Measurements from ENCODE around the gene MYOF. TPM values are rescaled to one million over a fixed set of nuclear protein-coding genes. Genes with fewer than 3 reads are reported as not detected.

Gene MYOF
- total and polyA plus RNA-seq, 7 donors: 0.70 to 9.4 (median 4.2) TPM

DNA sequence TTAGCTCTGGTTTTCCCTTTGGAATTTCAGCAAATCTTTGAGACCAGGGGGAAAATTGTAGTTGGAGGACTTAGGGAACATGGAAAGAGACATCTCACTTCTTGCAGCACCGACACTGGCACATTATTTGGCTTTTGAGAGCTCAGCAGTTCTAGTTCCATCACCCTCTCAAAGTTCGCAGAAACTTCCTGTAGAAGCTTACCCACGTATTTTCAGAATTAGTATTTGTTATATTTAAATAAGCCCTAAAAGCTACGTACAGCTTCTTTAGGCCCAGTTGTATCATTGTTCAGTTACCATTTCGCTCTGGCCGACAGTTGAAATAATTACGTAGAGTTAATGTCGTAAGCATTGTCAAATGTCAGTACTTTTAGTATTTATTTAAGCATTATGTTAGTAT is 27.7 kb upstream of the MYOF start:
- intact Hi-C loops (cut with DNase I): loop anchor here in 1 of 2 donors (1.0 to 10.0 kb wide), 2 partner anchors 134 to 425 kb away; no protein-coding TSS in a partner anchor
- Histone ChIP-seq H3K27me3 (ENCODE audit: insufficient read depth in 3 of 3, low read length in 2 of 3) (no peaks in the 10 kb centered on the region), H3K4me1 (no peaks in the 10 kb centered on the region), H3K36me3 (ENCODE audit: insufficient read depth in 1 of 2, low read depth in 1 of 2) (no peaks in the 10 kb centered on the region), H3K9me3 (no peaks in the 10 kb centered on the region), H3K27ac (no peak overlapping the region), H3K4me3 (no peak overlapping the region)
- no peak for DNase-seq
- 95 to 99% (median 96%) methylated on average over 8 of the region's 8 CpGs for WGBS, 3 donors
- TF ChIP-seq, protein P1, sequence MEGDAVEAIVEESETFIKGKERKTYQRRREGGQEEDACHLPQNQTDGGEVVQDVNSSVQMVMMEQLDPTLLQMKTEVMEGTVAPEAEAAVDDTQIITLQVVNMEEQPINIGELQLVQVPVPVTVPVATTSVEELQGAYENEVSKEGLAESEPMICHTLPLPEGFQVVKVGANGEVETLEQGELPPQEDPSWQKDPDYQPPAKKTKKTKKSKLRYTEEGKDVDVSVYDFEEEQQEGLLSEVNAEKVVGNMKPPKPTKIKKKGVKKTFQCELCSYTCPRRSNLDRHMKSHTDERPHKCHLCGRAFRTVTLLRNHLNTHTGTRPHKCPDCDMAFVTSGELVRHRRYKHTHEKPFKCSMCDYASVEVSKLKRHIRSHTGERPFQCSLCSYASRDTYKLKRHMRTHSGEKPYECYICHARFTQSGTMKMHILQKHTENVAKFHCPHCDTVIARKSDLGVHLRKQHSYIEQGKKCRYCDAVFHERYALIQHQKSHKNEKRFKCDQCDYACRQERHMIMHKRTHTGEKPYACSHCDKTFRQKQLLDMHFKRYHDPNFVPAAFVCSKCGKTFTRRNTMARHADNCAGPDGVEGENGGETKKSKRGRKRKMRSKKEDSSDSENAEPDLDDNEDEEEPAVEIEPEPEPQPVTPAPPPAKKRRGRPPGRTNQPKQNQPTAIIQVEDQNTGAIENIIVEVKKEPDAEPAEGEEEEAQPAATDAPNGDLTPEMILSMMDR (IDR thresholded peaks at IDR 0.05): no peak
- ATAC-seq: no peak

DNA sequence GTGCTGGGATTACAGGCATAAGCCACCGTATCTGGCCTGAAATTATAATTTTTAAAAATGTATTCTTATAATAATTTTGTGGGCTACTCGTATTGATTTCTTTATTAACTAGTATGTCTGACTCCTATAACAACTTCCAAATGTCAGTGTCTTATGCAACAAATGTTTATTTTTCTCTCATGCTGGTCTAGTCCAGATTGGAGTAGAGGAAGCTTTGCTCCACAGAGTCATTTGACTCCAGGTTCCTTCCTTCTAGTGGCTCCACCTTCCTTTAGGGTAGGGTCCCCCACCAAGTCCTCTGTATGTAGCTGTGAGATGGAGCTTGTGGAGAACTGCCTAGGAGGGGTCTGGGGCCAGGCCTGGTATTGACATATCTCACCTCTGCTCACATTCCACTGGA is 22.9 kb upstream of the MYOF start:
- 86 to 95% (median 92%) methylated on average over 2 of the region's 2 CpGs for WGBS, 3 donors
- ATAC-seq (no peak), DNase-seq (no peak)
- intact Hi-C loops (cut with DNase I): loop anchor here in 1 of 2 donors (10.0 kb wide), 1 partner anchor 420 kb away; no protein-coding TSS in a partner anchor
- no peaks in the 10 kb centered on the region for H3K27me3 ChIP-seq (ENCODE audit: insufficient read depth in 3 of 3, low read length in 2 of 3)
- no peaks in the 10 kb centered on the region for H3K9me3 ChIP-seq
- TF ChIP-seq, protein P1 (IDR thresholded peaks at IDR 0.05): no peak
- H3K4me3 ChIP-seq: no peak overlapping the region
- no peaks in the 10 kb centered on the region for H3K4me1 ChIP-seq
- H3K27ac ChIP-seq: no peak overlapping the region
- H3K36me3 ChIP-seq (ENCODE audit: insufficient read depth in 1 of 2, low read depth in 1 of 2): no peaks in the 10 kb centered on the region

DNA sequence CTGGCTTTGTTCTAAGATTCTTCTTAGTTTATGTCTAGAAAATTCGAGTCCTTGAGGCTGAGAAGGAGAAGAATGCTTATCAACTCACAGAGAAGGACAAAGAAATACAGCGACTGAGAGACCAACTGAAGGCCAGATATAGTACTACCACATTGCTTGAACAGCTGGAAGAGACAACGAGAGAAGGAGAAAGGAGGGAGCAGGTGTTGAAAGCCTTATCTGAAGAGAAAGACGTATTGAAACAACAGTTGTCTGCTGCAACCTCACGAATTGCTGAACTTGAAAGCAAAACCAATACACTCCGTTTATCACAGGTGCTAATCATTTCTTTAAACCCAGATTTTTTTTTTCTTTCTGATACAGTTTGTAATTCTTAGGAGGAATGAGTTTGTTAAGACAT is 20.9 kb upstream of the MYOF start:
- TF ChIP-seq, protein P1 (IDR thresholded peaks at IDR 0.05): no peak
- 34 to 49% (median 44%) methylated on average over 6 of the region's 6 CpGs for WGBS, 3 donors
- intact Hi-C loops (cut with DNase I): loop anchor here in 1 of 2 donors (10.0 kb wide), 1 partner anchor 418 kb away; no protein-coding TSS in a partner anchor
- Histone ChIP-seq H3K4me3 (no peak overlapping the region), H3K27ac (no peak overlapping the region), H3K4me1 (no peaks in the 10 kb centered on the region), H3K27me3 (ENCODE audit: insufficient read depth in 3 of 3, low read length in 2 of 3) (no peaks in the 10 kb centered on the region), H3K36me3 (ENCODE audit: insufficient read depth in 1 of 2, low read depth in 1 of 2) (no peaks in the 10 kb centered on the region), H3K9me3 (no peaks in the 10 kb centered on the region)
- DNase-seq (no peak), ATAC-seq (no peak)

DNA sequence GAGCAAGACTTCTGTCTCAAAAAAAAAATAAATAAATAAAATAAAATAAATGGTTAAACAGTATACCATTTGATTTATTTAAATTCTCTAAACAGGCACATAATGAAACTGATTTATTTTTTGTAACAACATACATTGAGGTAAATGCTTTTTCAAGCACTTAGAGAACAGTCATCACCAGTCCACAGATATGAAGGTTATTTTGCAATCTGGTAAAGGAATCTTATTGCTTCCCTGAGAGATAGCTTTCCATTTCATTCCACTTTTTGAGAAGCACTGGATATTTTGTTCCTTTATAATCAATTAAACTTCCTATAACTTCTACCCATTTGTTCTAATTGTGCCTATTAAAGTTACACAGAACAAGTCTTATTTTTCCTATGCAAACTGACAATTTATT is 19.5 kb upstream of the MYOF start:
- ATAC-seq (no peak), DNase-seq (no peak)
- H3K4me3 ChIP-seq: no peak overlapping the region
- no peaks in the 10 kb centered on the region for H3K36me3 ChIP-seq (ENCODE audit: insufficient read depth in 1 of 2, low read depth in 1 of 2)
- H3K9me3 ChIP-seq: no peaks in the 10 kb centered on the region
- H3K27me3 ChIP-seq (ENCODE audit: insufficient read depth in 3 of 3, low read length in 2 of 3): no peaks in the 10 kb centered on the region
- H3K4me1 ChIP-seq: peaks cover 3% of the 10 kb centered on the region
- intact Hi-C loops (cut with DNase I): loop anchor here in 1 of 2 donors (10.0 kb wide), 1 partner anchor 417 kb away; no protein-coding TSS in a partner anchor
- TF ChIP-seq, protein P1 (IDR thresholded peaks at IDR 0.05): no peak
- H3K27ac ChIP-seq: no peak overlapping the region

DNA sequence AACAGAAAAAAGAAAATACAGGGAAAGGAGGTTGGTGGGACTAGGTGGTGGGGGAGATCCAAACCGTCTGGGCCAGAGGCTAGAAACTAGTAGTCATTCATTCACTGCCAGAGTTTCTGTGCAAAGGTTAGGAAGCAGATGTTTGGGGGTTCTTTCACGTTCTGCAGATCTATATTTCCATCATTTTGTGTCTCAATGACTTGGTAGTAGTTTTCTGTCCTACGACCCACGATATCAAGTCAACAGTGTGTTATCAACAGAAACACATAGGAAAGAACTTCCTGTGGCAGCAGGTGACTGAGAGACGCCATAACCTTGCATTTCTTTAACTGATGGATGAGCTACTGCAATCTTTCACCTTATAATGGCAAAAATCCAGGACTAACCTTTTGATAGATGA is 16.0 kb upstream of the MYOF start:
- Histone ChIP-seq H3K36me3 (ENCODE audit: insufficient read depth in 1 of 2, low read depth in 1 of 2) (no peaks in the 10 kb centered on the region), H3K9me3 (no peaks in the 10 kb centered on the region), H3K4me3 (no peak overlapping the region), H3K27me3 (ENCODE audit: insufficient read depth in 3 of 3, low read length in 2 of 3) (no peaks in the 10 kb centered on the region), H3K4me1 (peaks cover 6% of the 10 kb centered on the region), H3K27ac (no peak overlapping the region)
- intact Hi-C loops (cut with DNase I): no loop called here
- TF ChIP-seq, protein P1 (IDR thresholded peaks at IDR 0.05): no peak
- ATAC-seq (no peak), DNase-seq (no peak)
- 58 to 64% (median 59%) methylated on average over 5 of the region's 5 CpGs for whole genome bisulfite sequencing, 3 donors

All from psoas muscle (tissue), 8 donors.